Ovary (tissue), 3 donors: ENCODE data around the gene GALNTL6.

ENCODE experiments used
- CTCF ChIP-seq, 3 donors: fragments of 450-650 bp in 2 of 3; fragments of 200-600 bp in 1 of 3; IDR thresholded peaks; one replicate each; pipeline versions ENCODE4 v1.5.1 to v1.8.0; 2016 to 2022; ENCODE audit warnings: antibody characterized with exemption in 3 of 3, mild to moderate bottlenecking in 1 of 3
- EP300 ChIP-seq: sonication (generic); formaldehyde crosslinking; IDR thresholded peaks from one replicate; pipeline ENCODE4 v1.6.1; 2017; ENCODE audit warnings: antibody characterized with exemption
- donor health status: DM: no; HTN: no; CAD: no.

DNA sequence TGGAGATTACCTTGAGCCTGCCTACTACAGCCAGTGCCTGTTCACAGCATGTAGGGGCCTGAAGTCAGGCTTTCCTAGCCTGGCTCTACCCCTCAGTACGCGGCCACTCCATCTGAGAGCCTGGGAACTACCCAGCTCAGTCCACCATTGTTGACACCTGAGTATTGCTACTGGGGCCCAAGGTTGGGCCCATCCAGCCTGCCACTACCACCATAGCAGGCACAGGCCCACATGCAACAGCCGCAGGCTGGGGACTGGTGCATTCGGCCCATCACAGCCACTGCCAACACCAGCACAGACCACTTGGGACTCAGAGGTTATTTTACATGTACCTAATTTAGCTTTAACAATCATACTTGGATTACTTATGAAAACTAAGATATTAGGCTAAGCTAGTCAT lies 314.0 kb downstream of the GALNTL6 start:
- TF ChIP-seq EP300 (no peak), CTCF (IDR thresholded peaks at IDR 0.05) (no peak)
